Activated CD8-positive, alpha-beta memory T cell treated with anti-CD3 and anti-CD28 coated beads for 24 hours (primary cell): ENCODE data around the gene ELOF1.
"Not testable (repeated sequence)": the region's sequence is repeated elsewhere in the genome, so short reads cannot be mapped to it uniquely, and the experiment has no call there.

Experiments
- DNase-seq: peaks from one replicate; pipeline ENCODE4 v3.0.0-alpha.2; 2020

Gene ELOF1

DNA sequence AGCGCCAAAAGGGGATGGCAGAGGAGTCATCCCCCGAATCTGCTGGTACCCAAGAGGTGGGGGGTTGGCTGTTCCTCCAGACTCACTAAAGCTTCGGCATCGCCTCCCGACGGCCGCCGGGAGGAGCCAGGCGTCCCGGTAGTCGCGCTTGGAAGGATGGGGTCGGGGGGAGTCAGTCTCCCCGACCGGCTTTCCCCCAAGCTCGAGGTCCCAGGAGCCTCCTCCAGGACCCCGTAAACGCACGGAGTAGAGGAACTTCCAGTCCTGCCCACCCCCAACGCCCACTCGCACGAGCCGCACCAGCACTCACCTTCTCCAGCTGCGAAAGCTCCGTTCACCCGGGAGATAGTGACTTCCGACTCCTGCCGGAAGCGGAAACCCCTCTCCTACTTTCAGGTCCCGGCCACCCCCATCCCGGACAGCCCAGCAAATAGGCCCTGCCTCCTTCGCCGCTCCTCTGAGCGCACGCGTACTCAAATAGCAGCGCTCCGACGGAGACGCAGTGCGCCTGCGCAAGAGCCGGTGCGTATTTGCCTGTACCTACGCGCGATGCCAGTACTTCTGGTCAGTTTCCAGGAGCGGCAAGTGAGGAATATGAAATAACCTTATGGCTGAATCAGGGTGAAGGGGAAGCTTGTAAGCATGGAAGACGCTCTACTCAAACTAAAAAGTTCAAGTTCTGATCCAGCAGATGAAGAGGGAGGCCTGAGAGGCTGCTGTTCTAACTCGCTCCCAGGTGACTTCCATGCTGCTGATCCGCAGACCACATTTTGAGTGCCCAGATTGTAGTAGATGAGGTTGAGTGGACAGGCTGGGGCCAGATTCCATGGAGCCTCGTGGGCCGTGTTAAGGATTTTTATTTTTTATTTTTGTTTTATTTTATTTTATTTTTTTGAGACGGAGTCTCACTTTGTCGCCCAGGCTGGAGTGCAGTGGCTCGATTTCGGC lies at the start of gene ELOF1:
Gene ELOF1 (minus strand): TSS at position 350 of the 948 bp plus-strand sequence. CDS start 4,883 bp downstream, outside the sequence.
- DNase-seq = peak; percentile 96

DNA sequence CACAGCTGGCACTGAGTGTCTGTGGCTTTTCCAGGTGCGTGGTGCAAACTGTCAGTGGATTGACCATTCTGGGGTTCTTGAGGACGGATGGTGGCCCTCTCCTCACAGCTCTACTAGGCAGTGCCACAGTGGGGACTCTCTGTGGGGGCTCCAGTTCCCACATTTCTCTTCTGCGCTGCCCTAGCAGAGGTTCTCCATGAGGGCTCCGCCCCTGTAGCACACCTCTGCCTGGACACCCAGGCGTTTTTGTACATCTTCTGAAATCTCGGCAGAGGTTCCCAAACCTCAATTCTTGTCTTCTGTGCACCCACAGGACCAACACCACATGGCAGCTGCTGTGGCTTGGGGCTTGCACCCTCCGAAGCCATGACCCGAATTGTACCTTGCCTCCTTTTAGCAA lies 47.5 kb upstream of the ELOF1 start:
- DNase-seq = no peak

DNA sequence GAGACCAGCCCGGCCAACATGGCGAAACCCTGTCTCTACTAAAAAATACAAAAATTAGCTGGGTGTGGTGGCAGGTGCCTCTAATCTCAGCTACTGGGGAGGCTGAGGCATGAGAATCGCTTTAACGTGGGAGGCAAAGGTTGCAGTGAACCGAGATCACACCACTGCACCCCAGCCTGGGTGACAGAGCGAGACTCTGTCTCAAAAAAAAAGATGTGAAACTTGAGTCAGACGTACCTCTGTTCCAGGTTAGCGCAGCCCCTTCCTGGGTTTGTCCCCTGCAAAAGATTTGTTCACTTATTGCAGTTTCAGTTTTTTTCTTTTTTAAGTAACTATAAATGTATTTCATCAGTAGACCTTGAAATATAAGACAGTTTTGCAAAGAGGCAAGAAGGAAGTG lies 40.7 kb upstream of the ELOF1 start:
- not testable (repeated sequence) for DNase-seq

DNA sequence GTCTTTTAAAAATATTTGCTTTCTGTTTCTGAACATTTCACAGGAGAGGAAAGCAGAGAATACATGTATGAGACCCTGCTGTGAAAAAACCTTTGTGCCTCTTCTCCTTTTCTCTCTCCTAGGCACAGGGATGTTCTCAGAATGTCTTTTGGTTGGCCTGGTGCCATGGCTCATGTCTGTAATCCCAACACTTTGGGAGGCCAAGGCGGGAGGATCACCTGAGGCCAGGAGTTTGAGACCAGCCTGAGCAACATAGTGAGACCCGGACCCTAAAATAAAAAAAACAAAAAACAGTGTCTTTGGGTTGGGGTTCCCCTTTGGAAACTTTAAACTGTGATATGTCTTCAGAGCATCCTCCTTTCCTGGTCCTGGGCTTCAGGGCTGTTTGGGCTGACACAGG lies 39.7 kb upstream of the ELOF1 start:
- no peak for DNase-seq

GRCh38 chr19:11598103-11598483 lies 39.1 kb upstream of the ELOF1 start:
- no peak for DNase-seq

- peak; percentile 98 for DNase-seq
Measured at GRCh38 chr19:11597202-11598102, 38.4 kb upstream of the ELOF1 start, which contains the start of gene ZNF627. Gene ZNF627 (plus strand): TSS chr19:11597483. CDS start chr19:11597628, 145 bp downstream.

GRCh38 chr19:11596156-11596555 lies 37.1 kb upstream of the ELOF1 start:
- DNase-seq = no peak

DNA sequence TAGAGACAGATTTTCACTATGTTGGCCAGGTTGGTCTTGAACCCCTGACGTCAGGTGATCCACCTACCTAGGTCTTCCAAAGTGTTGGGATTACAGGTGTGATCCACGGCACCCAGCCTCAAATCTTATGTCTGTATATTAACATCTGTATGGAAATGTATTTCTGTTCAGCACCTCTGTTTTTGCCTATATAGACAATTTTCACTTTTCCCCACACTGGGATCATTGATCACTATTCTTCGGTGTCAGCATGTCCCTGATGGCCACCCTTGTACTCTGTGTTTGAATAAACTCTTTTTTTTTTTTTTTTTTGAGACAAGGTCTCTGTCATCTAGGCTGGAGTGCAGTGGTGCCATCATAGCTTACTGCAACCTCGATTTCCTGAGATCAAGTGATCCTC lies 35.1 kb upstream of the ELOF1 start:
- DNase-seq = no peak

DNA sequence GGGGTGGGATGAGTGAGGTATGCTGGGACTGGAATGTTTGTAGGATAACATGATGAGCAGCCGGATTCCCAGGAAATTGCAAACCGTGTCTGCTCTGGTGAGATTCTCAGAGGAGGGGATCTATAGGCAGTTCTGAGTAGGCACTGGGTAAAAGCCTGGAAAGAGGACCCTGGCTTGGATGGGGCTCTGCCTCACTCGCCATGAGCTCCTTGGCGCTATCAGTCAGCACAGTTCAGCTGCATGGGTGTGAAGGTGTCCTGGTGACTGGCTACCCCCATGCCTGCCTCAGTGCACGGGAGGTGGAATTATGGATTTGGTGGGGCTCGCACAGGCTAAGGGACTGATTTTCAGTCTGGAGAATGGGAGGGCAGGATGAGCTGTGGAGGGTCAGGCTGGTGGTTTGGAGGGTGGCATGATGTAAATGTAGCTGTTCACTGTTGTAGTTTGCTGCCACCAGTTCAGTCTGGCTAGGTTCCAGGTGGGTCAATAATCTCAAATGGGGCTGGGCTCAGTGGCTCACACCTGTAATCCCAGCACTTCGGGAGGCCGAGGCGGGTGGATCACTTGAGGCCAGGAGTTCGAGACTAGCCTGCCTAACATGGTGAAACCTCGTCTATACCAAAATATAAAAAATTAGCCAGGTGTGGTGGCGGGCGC lies 29.1 kb upstream of the ELOF1 start:
- no peak for DNase-seq

DNA sequence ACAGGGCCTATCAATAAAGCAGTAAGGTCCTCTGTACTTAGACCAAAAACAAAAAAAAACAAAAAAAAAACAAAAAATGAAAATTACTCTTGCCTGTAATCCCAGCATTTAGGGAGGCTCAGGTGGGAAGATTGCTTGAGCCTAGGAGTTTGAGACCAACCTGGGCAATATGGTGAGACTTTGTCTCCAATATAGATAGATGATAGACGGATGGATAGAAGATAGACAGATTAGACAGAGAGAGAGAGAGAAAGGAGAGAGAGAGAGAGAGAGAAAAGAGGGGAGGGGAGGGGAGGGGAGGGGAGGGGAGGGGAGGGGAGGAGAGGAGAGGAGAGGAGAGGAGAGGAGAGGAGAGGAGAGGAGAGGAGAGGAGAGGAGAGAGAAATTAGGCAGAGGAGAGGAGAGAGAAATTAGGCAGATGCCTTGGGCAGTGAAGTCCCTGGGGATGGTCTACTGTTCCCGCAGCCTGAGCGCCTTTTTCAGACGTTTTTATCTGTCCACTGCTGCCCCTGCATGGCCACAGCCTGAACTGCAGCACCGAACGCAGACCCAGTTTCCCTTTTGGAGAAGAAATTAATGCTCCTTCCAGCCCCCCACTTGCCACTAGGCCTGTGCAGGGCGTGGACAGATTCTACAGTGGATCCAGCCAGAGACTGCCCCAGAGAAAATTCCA lies 28.4 kb upstream of the ELOF1 start:
- peak; percentile 94 for DNase-seq

GRCh38 chr19:11586331-11586730 lies 27.3 kb upstream of the ELOF1 start:
- no peak for DNase-seq

DNA sequence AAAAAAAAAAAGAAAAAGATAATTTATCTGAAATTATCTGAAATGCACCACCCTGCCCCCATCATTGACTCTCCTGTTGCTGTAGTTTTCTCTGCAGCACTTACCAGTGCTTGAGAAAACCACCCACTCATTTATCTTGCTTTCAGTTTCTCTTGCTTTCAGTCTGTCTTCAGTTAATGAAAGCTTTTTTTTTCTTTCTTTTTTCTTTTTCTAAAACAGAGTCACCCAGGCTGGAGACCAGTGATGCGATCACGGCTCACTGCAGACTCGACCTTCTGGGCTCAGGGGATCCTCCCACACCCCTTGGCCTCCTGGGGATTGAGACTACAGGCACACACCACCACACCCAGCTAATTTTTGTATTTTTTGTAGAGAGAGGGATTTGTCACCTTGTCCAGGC lies 22.7 kb upstream of the ELOF1 start:
- DNase-seq = peak; percentile 77

DNA sequence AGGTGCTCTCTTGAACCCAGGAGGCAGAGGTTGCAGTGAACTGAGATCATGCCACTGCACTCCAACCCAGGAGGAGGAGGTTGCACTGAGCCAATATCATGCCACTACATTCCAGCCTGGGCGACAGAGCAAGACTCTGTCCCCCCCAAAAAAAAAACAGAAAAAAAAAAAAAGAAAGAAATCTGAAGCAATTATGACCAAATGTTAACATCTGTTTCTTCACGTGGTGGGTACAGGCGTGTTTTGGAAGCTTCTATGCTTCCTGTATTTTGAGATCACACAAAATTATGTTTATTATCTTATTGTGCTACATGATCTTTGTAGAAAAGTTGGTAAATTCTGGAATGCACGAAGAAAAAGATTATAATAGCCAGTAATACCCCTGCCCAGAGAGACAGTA lies 21.1 kb upstream of the ELOF1 start:
- no peak for DNase-seq

- peak; percentile 70 for DNase-seq
Measured at GRCh38 chr19:11578258-11579142, 19.5 kb upstream of the ELOF1 start.

GRCh38 chr19:11577451-11578257 lies 18.6 kb upstream of the ELOF1 start, which contains the start of gene ACP5:
Gene ACP5 (minus strand): TSS chr19:11577645. CDS start chr19:11577317, 328 bp downstream.
- no peak for DNase-seq

DNA sequence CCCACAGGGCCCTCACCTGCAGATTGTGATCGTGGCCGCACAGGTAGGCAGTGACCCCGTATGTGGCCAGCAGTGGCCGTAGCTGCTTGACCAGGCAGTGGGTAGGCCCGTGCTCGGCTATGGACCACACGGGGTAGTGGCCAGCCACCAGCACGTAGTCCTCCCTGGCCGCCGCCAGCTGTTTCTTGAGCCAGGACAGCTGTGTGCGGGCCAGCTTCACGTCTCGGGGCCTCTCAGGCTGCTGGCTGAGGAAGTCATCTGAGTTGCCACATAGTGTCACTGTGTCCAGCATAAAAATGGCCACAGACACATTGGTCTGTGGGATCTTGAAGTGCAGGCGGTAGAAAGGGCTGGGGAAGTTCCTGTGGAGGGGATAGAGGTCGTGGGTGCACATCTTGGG lies 17.2 kb upstream of the ELOF1 start:
- DNase-seq = no peak

DNA sequence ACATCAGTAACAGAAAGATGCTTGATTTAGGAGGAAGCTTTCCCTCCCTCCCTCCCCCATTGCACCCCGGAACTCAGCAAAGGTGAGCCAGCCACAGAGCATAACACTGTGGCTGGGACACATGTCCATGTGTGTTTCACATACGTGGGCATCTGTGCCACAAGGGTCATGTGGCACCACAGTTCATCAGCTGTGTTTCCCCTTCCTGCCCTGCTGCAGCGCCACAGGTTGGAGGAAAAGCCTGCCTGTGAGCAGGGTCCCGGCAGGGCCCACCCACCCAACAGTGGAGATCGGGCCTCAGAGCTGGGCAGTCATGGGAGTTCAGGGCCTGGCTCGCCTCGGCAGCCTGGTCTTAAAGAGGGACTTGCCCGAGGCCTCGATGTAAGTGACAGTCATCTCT lies 15.7 kb upstream of the ELOF1 start:
- no peak for DNase-seq

DNA sequence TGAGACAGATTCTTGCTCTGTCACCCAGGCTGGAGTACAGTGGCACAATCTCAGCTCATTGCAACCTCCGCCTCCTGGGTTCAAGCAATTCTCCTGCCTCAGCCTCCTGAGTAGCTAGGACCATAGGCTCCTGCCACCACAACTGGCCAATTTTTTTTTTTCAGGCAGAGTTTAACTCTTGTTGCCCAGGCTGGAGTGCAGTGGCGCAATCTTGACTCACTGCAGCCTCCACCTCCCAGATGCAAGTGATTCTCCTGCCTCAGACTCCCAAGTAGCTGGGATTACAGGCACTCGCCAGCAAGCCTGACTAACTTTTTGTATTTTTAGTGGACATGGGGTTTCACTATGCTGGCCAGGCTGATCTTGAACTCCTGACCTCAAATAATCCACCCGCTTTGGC lies 14.7 kb upstream of the ELOF1 start:
- not testable (repeated sequence) for DNase-seq

DNA sequence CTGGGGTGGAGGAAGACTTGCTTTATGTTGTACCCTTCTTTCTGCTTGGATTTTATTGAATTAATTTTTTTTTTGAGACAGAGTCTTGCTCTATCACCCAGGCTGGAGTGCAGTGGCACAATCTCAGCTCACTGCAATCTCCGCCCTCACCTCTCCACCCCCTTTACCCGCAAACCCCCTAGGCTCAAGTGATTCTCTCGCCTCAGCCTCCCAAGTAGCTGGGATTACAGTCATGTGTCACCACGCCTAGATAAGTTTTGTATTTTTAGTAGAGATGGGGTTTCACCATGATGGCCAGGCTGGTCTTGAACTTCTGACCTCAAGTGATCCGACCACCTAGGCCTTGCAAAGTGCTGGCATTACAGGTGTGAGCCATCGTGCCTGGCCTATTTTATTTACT lies 14.3 kb upstream of the ELOF1 start:
- DNase-seq = not testable (repeated sequence)

- no peak for DNase-seq
Measured at GRCh38 chr19:11570039-11570462, 11.0 kb upstream of the ELOF1 start.
